PC-9 (cell line): ENCODE results near the gene TECPR1.

Experiments
- EZH2 ChIP-seq: fragments of 200-600 bp; sonication (generic); IDR thresholded peaks from 2 replicates; pipeline ENCODE4 v1.8.0; 2017; ENCODE audit warnings: antibody characterized with exemption, low read depth
- TF ChIP-seq, protein P1 (sequence below): fragments of 200-600 bp; sonication (generic); conservative IDR thresholded peaks from 2 replicates; pipeline ENCODE4 v1.6.1; 2017; ENCODE audit warnings: mixed run types, antibody characterized with exemption, mild to moderate bottlenecking, moderate library complexity

DNA sequence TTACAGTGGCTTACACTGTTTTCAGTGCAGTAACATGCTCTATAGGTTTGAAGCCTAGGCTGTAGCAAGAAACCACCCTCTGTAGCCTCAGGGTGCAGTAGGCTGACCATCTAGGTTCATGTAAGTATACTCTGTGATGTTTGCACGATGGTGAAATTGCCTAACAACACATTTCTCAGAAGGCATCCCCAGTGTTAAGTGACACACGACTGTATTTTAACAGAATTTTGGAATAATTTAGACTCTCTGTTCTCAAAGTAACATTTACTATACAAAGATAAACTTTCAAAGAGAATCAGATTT, 85.4 kb downstream of the TECPR1 start:
- TF ChIP-seq, protein P1, sequence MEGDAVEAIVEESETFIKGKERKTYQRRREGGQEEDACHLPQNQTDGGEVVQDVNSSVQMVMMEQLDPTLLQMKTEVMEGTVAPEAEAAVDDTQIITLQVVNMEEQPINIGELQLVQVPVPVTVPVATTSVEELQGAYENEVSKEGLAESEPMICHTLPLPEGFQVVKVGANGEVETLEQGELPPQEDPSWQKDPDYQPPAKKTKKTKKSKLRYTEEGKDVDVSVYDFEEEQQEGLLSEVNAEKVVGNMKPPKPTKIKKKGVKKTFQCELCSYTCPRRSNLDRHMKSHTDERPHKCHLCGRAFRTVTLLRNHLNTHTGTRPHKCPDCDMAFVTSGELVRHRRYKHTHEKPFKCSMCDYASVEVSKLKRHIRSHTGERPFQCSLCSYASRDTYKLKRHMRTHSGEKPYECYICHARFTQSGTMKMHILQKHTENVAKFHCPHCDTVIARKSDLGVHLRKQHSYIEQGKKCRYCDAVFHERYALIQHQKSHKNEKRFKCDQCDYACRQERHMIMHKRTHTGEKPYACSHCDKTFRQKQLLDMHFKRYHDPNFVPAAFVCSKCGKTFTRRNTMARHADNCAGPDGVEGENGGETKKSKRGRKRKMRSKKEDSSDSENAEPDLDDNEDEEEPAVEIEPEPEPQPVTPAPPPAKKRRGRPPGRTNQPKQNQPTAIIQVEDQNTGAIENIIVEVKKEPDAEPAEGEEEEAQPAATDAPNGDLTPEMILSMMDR, result no peak
- TF ChIP-seq EZH2, result no peak
